ENCODE measurements around the gene SAG.

SAG gene

GRCh38 chr2:233380995-233381637 is 73.5 kb downstream of the SAG start:
- H3K27ac ChIP-seq (ENCODE audit: low read depth, low read length), result no peak overlapping the region

DNA sequence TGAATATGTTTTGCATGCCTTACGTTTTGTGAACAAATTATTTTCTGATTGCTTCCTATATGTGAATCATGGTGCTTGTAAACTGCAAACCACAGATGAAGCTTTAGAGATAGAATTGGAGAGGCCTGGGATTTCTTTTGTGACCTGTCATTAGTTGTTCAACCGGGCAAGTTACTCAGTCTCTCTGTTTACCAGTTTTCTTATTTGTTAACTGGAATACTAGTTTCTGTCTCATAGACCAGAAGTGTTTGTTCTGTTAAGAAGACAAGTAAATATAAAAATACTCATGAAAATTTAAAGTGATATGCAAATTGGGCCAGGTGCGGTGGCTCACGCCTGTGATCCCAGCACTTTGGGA is 74.0 kb downstream of the SAG start:
- no peak overlapping the region for H3K27ac ChIP-seq (ENCODE audit: low read depth, low read length)

More at GRCh38 chr2:233380995-233381637, 73.5 kb downstream of the SAG start:
- no peaks in the 10 kb centered on the region for H3K27me3 ChIP-seq (ENCODE audit: control insufficient read depth in 5 of 5, insufficient read depth in 4 of 5, low read length in 5 of 5)
- no peaks in the 10 kb centered on the region for H3K9me3 ChIP-seq (ENCODE audit: control insufficient read depth in 5 of 5, low read length in 5 of 5)
- peaks cover 2 to 27% (median 14%) of the 10 kb centered on the region in 5 donors for H3K4me1 ChIP-seq (ENCODE audit: control insufficient read depth in 5 of 5, insufficient read depth in 5 of 5, low read length in 5 of 5)
- H3K36me3 ChIP-seq (ENCODE audit: control insufficient read depth in 5 of 5, insufficient read depth in 5 of 5, low read length in 5 of 5), result peaks cover 0 to 6% (median 0%) of the 10 kb centered on the region in 5 donors
- H3K4me3 ChIP-seq (ENCODE audit: low read depth in 1 of 5, low read length in 5 of 5), result no peak overlapping the region
- no peak overlapping the region for H3K9ac ChIP-seq (ENCODE audit: low read length in 5 of 5)

GRCh38 chr2:233384015-233384414 is 76.4 kb downstream of the SAG start:
- Histone ChIP-seq H3K27ac (ENCODE audit: low read depth, low read length) (no peak overlapping the region), H3K9ac (ENCODE audit: low read length in 5 of 5) (no peak overlapping the region), H3K9me3 (ENCODE audit: control insufficient read depth in 5 of 5, low read length in 5 of 5) (no peaks in the 10 kb centered on the region), H3K4me3 (ENCODE audit: low read depth in 1 of 5, low read length in 5 of 5) (no peak overlapping the region), H3K36me3 (ENCODE audit: control insufficient read depth in 5 of 5, insufficient read depth in 5 of 5, low read length in 5 of 5) (peaks cover 0 to 3% (median 0%) of the 10 kb centered on the region in 5 donors), H3K27me3 (ENCODE audit: control insufficient read depth in 5 of 5, insufficient read depth in 4 of 5, low read length in 5 of 5) (no peaks in the 10 kb centered on the region), H3K4me1 (ENCODE audit: control insufficient read depth in 5 of 5, insufficient read depth in 5 of 5, low read length in 5 of 5) (peaks cover 18 to 51% (median 37%) of the 10 kb centered on the region in 5 donors)

More for the DNA sequence above, 74.0 kb downstream of the SAG start:
- H3K27me3 ChIP-seq (ENCODE audit: control insufficient read depth in 5 of 5, insufficient read depth in 4 of 5, low read length in 5 of 5), result no peaks in the 10 kb centered on the region
- no peak overlapping the region for H3K4me3 ChIP-seq (ENCODE audit: low read depth in 1 of 5, low read length in 5 of 5)
- no peak overlapping the region for H3K9ac ChIP-seq (ENCODE audit: low read length in 5 of 5)
- peaks cover 5 to 32% (median 18%) of the 10 kb centered on the region in 5 donors for H3K4me1 ChIP-seq (ENCODE audit: control insufficient read depth in 5 of 5, insufficient read depth in 5 of 5, low read length in 5 of 5)
- H3K9me3 ChIP-seq (ENCODE audit: control insufficient read depth in 5 of 5, low read length in 5 of 5), result no peaks in the 10 kb centered on the region
- peaks cover 0 to 4% (median 0%) of the 10 kb centered on the region in 5 donors for H3K36me3 ChIP-seq (ENCODE audit: control insufficient read depth in 5 of 5, insufficient read depth in 5 of 5, low read length in 5 of 5)

GRCh38 chr2:233384811-233385488 is 77.3 kb downstream of the SAG start:
- Histone ChIP-seq H3K9ac (ENCODE audit: low read length in 5 of 5) (no peak overlapping the region), H3K4me1 (ENCODE audit: control insufficient read depth in 5 of 5, insufficient read depth in 5 of 5, low read length in 5 of 5) (peaks cover 18 to 51% (median 37%) of the 10 kb centered on the region in 5 donors), H3K36me3 (ENCODE audit: control insufficient read depth in 5 of 5, insufficient read depth in 5 of 5, low read length in 5 of 5) (peaks cover 0 to 4% (median 2%) of the 10 kb centered on the region in 5 donors), H3K27me3 (ENCODE audit: control insufficient read depth in 5 of 5, insufficient read depth in 4 of 5, low read length in 5 of 5) (no peaks in the 10 kb centered on the region), H3K9me3 (ENCODE audit: control insufficient read depth in 5 of 5, low read length in 5 of 5) (no peaks in the 10 kb centered on the region), H3K27ac (ENCODE audit: low read depth, low read length) (no peak overlapping the region), H3K4me3 (ENCODE audit: low read depth in 1 of 5, low read length in 5 of 5) (no peak overlapping the region)

GRCh38 chr2:233385489-233386044 is 78.0 kb downstream of the SAG start:
- Histone ChIP-seq H3K27ac (ENCODE audit: low read depth, low read length) (no peak overlapping the region), H3K4me3 (ENCODE audit: low read depth in 1 of 5, low read length in 5 of 5) (no peak overlapping the region), H3K4me1 (ENCODE audit: control insufficient read depth in 5 of 5, insufficient read depth in 5 of 5, low read length in 5 of 5) (peaks cover 18 to 51% (median 37%) of the 10 kb centered on the region in 5 donors), H3K9me3 (ENCODE audit: control insufficient read depth in 5 of 5, low read length in 5 of 5) (no peaks in the 10 kb centered on the region), H3K9ac (ENCODE audit: low read length in 5 of 5) (no peak overlapping the region), H3K36me3 (ENCODE audit: control insufficient read depth in 5 of 5, insufficient read depth in 5 of 5, low read length in 5 of 5) (peaks cover 0 to 8% (median 6%) of the 10 kb centered on the region in 5 donors), H3K27me3 (ENCODE audit: control insufficient read depth in 5 of 5, insufficient read depth in 4 of 5, low read length in 5 of 5) (no peaks in the 10 kb centered on the region)

GRCh38 chr2:233386382-233387041 is 78.9 kb downstream of the SAG start:
- peaks cover 18 to 45% (median 32%) of the 10 kb centered on the region in 5 donors for H3K4me1 ChIP-seq (ENCODE audit: control insufficient read depth in 5 of 5, insufficient read depth in 5 of 5, low read length in 5 of 5)
- H3K9ac ChIP-seq (ENCODE audit: low read length in 5 of 5), result peak overlapping the region in 1 of 5 donors; percentile 35
- peak overlapping the region; percentile 72 for H3K27ac ChIP-seq (ENCODE audit: low read depth, low read length)
- no peaks in the 10 kb centered on the region for H3K9me3 ChIP-seq (ENCODE audit: control insufficient read depth in 5 of 5, low read length in 5 of 5)
- H3K27me3 ChIP-seq (ENCODE audit: control insufficient read depth in 5 of 5, insufficient read depth in 4 of 5, low read length in 5 of 5), result no peaks in the 10 kb centered on the region
- peaks cover 0 to 8% (median 6%) of the 10 kb centered on the region in 5 donors for H3K36me3 ChIP-seq (ENCODE audit: control insufficient read depth in 5 of 5, insufficient read depth in 5 of 5, low read length in 5 of 5)
- H3K4me3 ChIP-seq (ENCODE audit: low read depth in 1 of 5, low read length in 5 of 5), result peak overlapping the region in 1 of 5 donors; percentile 12

GRCh38 chr2:233387225-233387624 is 79.6 kb downstream of the SAG start:
- Histone ChIP-seq H3K27me3 (ENCODE audit: control insufficient read depth in 5 of 5, insufficient read depth in 4 of 5, low read length in 5 of 5) (no peaks in the 10 kb centered on the region), H3K36me3 (ENCODE audit: control insufficient read depth in 5 of 5, insufficient read depth in 5 of 5, low read length in 5 of 5) (peaks cover 0 to 9% (median 6%) of the 10 kb centered on the region in 5 donors), H3K9ac (ENCODE audit: low read length in 5 of 5) (peak overlapping the region in 3 of 5 donors; percentile 30 to 54 (median 48)), H3K9me3 (ENCODE audit: control insufficient read depth in 5 of 5, low read length in 5 of 5) (no peaks in the 10 kb centered on the region), H3K27ac (ENCODE audit: low read depth, low read length) (peak overlapping the region; percentile 72), H3K4me1 (ENCODE audit: control insufficient read depth in 5 of 5, insufficient read depth in 5 of 5, low read length in 5 of 5) (peaks cover 18 to 41% (median 32%) of the 10 kb centered on the region in 5 donors), H3K4me3 (ENCODE audit: low read depth in 1 of 5, low read length in 5 of 5) (peak overlapping the region in 3 of 5 donors; percentile 12 to 50 (median 23))

GRCh38 chr2:233387667-233388528 is 80.3 kb downstream of the SAG start:
- no peaks in the 10 kb centered on the region for H3K27me3 ChIP-seq (ENCODE audit: control insufficient read depth in 5 of 5, insufficient read depth in 4 of 5, low read length in 5 of 5)
- H3K36me3 ChIP-seq (ENCODE audit: control insufficient read depth in 5 of 5, insufficient read depth in 5 of 5, low read length in 5 of 5), result peaks cover 0 to 10% (median 6%) of the 10 kb centered on the region in 5 donors
- H3K9ac ChIP-seq (ENCODE audit: low read length in 5 of 5), result peak overlapping the region in 4 of 5 donors; percentile 1 to 75 (median 51)
- peak overlapping the region; percentile 12 to 51 (median 44) for H3K4me3 ChIP-seq (ENCODE audit: low read depth in 1 of 5, low read length in 5 of 5)
- H3K27ac ChIP-seq (ENCODE audit: low read depth, low read length), result peak overlapping the region; percentile 72
- peaks cover 18 to 41% (median 32%) of the 10 kb centered on the region in 5 donors for H3K4me1 ChIP-seq (ENCODE audit: control insufficient read depth in 5 of 5, insufficient read depth in 5 of 5, low read length in 5 of 5)
- H3K9me3 ChIP-seq (ENCODE audit: control insufficient read depth in 5 of 5, low read length in 5 of 5), result no peaks in the 10 kb centered on the region

- Histone ChIP-seq H3K9ac (ENCODE audit: low read length in 5 of 5) (no peak overlapping the region), H3K4me1 (ENCODE audit: control insufficient read depth in 5 of 5, insufficient read depth in 5 of 5, low read length in 5 of 5) (peaks cover 18 to 36% (median 31%) of the 10 kb centered on the region in 5 donors), H3K9me3 (ENCODE audit: control insufficient read depth in 5 of 5, low read length in 5 of 5) (no peaks in the 10 kb centered on the region), H3K27me3 (ENCODE audit: control insufficient read depth in 5 of 5, insufficient read depth in 4 of 5, low read length in 5 of 5) (no peaks in the 10 kb centered on the region), H3K36me3 (ENCODE audit: control insufficient read depth in 5 of 5, insufficient read depth in 5 of 5, low read length in 5 of 5) (peaks cover 0 to 10% (median 3%) of the 10 kb centered on the region in 5 donors), H3K4me3 (ENCODE audit: low read depth in 1 of 5, low read length in 5 of 5) (no peak overlapping the region), H3K27ac (ENCODE audit: low read depth, low read length) (no peak overlapping the region)
Measured at GRCh38 chr2:233389601-233390125, 82.0 kb downstream of the SAG start.
